Mucosa of gallbladder (tissue), 1 donor: ENCODE data around the gene ST6GALNAC6. TPM values are rescaled to one million over a fixed set of nuclear protein-coding genes. Genes with fewer than 3 reads are reported as not detected.
"Not testable (repeated sequence)": the region's sequence is repeated elsewhere in the genome, so short reads cannot be mapped to it uniquely, and the experiment has no call there.

Source experiments
- DNase-seq: peaks from one replicate; pipeline ENCODE4 v3.0.0-alpha.2; 2020; ENCODE audit warnings: low spot score
- total RNA-seq: library from RNA; stranded (reverse); gene quantifications from one replicate; pipeline ENCODE4 v1.2.1, GENCODE V29; 2021
- donor health status: DM: no; HTN: no; CAD: no.

The ST6GALNAC6 gene
- total RNA-seq, 1 donor from 2014 or later = 67.0 TPM

- DNase-seq = peak; percentile 79
Observed at GRCh38 chr9:127873886-127874285, 25.5 kb downstream of the ST6GALNAC6 start.

GRCh38 chr9:127873223-127873691 is 26.1 kb downstream of the ST6GALNAC6 start:
- DNase-seq = no peak

- no peak for DNase-seq
Observed at GRCh38 chr9:127872369-127873222, 26.8 kb downstream of the ST6GALNAC6 start.

GRCh38 chr9:127871531-127871930 is 27.9 kb downstream of the ST6GALNAC6 start:
- DNase-seq = no peak

GRCh38 chr9:127870887-127871286 is 28.5 kb downstream of the ST6GALNAC6 start:
- no peak for DNase-seq

GRCh38 chr9:127870153-127870491 is 29.3 kb downstream of the ST6GALNAC6 start:
- DNase-seq = not testable (repeated sequence)

- DNase-seq = peak; percentile 86
Observed at GRCh38 chr9:127869310-127870152, 29.9 kb downstream of the ST6GALNAC6 start.

GRCh38 chr9:127868278-127868902 is 31.0 kb downstream of the ST6GALNAC6 start:
- no peak for DNase-seq

- no peak for DNase-seq
Observed at GRCh38 chr9:127867356-127868277, 31.8 kb downstream of the ST6GALNAC6 start.

GRCh38 chr9:127866535-127866934 is 32.9 kb downstream of the ST6GALNAC6 start:
- no peak for DNase-seq

GRCh38 chr9:127865645-127866464 is 33.5 kb downstream of the ST6GALNAC6 start:
- no peak for DNase-seq

GRCh38 chr9:127863191-127863621 is 36.2 kb downstream of the ST6GALNAC6 start:
- no peak for DNase-seq

GRCh38 chr9:127862075-127863011 is 37.1 kb downstream of the ST6GALNAC6 start:
- peak; percentile 79 for DNase-seq

- DNase-seq = no peak
Observed at GRCh38 chr9:127860779-127861178, 38.6 kb downstream of the ST6GALNAC6 start.

GRCh38 chr9:127860260-127860659 is 39.1 kb downstream of the ST6GALNAC6 start:
- DNase-seq = peak; percentile 72

- no peak for DNase-seq
Observed at GRCh38 chr9:127858041-127858512, 41.3 kb downstream of the ST6GALNAC6 start.

- DNase-seq = no peak
Observed at GRCh38 chr9:127857278-127857677, 42.1 kb downstream of the ST6GALNAC6 start.

GRCh38 chr9:127856729-127857116 is 42.7 kb downstream of the ST6GALNAC6 start:
- DNase-seq = no peak
